ENCODE measurements around the gene MDK.

MDK gene

DNA sequence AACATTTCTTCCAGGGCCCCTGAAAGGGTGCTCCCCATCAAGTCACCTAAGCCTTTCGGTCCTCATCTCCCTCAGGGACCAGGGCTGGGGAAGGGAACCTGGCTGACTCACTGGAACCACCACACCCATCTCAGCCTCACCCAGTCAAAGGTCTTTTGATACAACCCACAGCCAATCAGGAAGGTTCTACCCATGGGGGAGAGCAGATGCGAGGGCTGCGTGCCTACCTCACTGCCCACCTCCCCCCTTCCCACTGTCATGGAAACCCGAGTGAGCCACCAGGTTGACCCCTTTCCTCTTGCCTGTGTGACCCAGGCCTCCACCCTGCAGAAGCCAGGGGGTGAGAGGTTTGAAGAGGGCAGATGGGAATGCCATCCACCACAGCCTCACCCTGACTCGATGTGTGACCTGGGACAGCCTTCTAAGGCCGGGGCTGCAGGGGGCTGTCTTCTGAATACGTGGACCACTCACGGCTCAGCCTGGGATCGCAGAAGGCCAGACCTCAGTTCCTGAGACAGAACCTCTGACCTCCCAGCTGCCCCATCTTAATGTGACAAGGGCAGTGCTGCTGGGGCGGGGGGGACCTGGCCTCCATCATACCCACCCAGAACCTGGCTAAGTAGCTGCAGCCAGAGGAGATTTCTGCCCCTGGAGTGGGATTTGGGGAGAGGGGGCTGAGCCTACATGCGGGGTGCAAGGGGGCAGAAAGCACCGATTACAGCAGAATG lies 2.7 kb downstream of the MDK start:
- DNase-seq: no peak

DNA sequence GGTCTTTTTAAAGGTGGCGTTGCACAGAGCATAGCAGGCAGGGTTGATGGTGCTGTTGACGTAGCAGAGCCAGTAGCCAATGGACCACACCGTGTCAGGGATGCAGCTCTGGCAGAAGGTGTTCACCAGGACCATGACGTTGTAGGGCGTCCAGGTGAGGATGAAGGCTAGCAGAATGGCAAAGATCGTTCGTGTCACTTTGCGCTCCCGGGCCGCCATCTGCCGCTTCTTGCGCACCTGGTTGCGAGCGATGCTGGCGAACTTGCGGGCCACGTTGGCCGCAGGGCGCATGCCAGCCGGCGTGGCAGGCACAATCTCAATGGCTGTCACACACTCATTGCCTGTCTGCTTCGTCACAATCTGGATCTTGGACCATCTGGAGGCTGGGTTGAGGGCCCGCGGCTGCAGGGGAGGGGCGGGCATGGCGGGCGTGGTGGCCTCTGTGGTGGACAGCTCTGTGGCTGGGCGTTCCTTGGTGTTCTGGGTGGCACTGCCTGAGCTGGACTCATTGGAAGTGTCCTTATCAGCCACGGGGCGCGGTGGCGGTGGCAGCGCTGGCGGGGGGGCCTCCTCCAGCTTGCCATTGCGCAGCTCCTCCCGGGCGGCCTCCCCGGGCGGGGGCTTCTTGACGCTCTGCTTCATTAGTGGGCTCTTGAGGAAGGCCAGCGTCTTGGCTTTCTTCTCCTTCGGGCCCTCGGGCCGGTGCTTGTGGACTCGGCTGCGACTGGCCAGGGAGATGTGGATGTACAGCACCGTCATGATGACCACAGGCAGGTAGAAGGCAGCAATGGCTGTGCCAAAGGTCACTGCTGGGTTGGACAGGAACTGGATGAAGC lies 3.9 kb downstream of the MDK start:
- no peak for DNase-seq

DNA sequence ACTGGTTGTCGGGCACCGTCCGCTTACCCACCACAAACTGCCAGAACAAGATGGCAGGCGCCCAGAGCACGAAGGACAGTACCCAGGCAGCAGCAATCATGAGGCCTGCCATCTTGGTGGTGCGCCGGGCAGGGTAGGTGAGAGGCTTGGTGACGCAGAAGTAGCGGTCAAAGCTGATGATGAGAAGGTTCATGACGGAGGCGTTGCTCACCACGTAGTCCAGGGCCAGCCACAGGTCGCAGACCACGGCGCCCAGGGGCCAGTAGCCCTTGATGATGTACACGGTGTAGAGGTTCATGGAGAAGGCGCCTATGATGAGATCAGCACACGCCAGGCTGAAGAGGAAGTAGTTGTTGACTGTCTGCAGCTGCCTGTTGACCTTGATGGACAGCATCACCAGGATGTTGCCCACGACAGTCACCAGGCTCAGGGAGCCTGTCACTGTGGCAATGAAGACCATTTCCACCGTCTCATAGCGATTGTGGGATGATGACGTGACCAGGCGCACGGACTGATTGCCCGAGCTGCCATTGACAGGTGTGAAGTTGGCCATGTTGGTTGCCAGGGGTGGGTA lies 4.6 kb downstream of the MDK start:
- no peak for DNase-seq

DNA sequence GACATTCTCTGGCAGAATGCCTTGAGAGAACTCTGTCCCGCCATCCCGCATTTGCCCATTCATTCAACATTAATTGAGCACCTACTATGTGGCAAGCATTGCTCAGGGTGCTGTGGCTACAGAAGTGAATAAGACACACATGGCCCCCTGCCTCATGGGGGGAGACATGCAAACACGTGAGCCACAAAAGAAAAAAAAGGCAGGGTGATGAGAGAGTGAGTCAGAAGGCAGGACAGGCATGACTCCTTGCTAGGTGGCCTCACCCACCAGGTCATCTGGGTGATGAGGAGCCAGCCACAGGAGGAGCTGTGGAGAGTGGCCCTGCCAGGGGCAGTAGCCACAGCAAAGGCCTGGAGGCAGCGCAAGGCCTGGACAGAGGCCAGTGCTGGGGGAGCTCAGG lies 5.2 kb downstream of the MDK start:
- no peak for DNase-seq

DNA sequence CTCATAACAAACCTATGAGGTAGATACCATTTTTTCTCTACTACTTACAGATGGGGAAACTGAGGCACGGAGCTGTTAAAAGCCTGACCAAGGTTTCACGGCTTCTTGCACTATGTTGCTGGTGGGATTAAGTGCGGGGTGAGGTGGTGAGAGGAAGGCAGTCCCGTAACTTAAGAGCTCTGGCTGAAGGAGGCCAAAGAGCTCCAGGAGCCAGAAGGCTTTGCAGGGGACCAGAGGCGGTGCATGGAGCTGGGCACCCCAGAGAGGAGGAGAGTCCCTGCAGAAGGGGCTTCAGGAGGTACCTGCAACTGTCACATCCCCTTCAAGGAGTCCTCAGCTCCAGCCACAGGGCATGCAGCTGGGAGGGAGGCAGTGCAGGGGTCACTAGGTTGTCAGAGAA lies 6.0 kb downstream of the MDK start:
- DNase-seq: no peak

DNA sequence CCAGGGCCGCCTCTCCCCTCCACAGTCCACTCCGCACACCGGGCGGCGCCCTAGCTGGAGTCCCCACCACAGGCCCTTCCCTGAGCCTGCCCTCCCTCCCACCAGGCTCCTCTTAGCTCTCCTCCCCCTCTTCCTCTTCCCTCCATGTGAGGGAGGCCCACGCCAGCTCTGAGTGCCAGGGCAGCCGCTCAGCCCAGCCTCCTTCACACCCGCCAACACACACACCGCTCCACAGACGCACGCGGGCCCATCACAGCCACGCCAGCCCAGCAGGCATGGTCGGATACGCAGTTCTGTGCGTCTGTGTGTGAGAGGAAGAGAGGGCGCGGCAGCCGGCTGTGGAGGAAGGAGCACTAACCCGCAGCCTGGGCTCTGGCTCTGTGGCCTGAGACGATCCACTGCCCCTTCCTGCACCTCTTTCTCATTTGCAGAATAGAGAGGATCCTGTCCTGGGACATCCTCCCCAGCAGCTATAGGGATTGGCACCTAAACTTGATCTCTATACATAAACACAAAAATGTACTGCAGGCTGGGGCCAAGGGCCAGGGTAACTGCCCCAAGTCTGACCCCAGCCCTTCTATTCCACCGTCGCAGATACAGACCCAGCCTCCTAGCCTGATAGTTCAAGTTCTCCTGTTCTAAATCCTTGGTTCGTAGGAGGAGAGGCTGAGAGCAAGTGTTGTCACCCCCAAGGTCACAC lies 6.6 kb downstream of the MDK start:
- DNase-seq: no peak

DNA sequence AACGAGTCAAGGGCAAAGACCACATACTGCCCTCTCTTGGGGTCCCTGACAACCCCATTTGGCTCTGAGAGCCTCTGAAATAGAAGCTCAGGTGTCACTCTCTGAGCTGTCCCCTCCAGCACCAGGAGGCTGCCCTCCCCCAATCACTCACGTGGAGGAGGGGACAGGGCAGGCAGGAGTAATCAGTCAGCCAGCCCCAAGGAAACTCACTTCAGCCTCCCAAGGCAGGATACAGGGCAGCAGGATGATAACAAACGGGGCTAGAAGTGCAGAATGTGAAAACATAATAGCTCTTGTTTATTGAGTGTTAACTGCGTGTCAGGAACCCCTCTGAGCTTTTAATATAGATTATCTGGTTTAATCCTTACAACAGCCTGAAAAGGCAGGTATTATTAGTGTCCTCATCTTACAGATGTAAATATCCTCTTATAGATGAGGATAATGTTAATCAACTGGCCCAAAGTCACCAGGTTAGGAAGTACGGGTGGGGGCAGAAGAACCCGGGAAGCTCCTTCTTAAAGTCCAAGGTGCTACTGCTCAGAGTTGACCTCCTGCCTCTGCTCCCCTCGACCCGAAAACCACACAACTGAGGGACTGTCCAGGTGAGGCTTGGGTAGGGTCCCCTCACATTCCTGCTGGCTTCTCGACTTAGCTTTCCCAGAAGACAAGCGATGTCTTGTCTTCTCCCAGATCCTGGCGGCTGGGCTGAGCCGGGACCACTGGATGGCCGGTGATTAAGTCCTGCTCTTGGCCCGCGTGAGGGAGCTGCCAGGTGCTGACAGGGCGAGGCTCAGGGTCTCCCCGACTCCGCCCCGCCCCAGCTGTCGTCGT lies 7.4 kb downstream of the MDK start:
- no peak for DNase-seq

DNA sequence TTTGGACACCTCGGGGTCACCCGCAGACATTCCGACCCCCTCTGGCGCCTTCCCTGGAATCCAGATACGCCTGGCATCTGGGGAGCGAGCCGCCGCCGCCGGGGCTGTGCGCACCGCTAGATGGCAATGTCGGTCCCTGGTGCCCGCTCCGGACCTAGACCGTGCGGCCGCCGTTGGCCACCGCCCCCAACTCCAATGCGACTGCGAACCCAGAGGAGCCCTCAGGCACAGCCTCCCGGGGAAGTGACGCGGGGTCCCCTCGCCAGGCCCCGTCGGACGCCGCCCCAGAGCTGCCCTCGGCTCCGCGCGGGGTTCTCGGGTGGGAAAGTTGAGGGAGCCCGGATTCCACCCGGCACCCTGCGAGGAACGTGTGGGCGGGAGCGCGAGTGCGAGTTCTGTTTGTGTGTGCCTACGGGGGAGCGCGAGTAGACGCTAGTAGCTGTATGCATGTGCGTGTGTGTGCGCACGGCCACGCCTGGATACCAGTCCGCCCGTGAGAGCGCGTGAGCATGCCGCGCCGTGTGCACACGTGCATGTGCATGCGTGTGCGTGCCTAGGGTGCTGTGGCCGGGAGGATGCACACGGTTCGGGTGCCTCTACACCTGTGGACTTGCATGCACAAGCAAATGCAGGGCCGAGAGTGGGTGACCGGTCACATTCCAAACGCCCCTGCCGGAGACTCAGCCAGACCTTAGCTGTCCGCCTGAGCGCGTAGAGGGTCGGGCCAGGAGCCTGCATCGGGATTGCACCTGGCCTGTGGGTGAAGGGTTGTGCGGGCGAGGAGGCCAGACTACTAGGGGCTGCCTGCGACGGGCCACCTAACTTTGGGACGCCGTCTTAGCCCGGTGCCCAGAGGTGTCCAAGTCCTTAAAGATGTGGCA lies 8.2 kb downstream of the MDK start:
- DNase-seq: no peak

DNA sequence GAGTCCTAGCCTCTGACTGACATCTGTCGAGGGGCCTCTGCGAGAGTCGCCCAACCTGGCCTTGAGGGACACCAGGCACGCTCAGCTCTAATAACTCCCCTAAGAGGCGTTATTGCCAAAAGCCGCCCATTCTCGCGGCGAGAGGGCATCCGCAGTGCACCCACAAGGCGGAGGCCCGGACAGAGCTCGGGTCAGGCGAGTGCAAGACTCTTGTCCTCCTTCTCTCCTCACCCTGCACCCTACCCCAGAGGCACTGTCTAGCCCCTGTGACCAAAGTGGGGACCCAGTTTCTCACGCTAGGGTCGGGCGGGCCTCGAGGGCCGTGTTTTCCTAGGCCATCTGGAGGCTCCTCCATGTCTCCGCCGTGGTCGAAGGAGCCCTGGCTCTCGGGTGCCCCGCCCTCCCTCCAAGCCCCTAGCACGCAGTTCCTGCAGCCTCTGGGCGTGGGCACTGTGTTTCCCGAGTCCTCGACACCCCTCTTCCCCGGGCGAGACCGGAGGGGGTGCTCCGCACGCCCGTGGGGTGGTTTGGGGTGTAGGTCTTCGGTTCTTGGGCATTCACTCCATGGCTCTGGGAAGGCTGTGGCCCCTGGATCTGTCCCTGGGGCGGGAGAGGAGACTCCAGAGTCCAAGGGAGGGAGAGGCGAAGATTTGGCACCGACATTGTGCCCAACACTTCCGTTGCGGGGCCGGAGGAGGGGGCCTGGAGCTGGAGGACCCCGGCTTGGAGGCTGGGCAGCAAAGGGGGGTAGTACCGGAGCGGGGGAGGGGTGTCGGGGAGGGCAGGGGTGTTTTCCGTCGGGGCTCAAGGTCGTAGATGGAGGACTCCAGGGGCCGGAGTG lies 9.1 kb downstream of the MDK start:
- no peak for DNase-seq

DNA sequence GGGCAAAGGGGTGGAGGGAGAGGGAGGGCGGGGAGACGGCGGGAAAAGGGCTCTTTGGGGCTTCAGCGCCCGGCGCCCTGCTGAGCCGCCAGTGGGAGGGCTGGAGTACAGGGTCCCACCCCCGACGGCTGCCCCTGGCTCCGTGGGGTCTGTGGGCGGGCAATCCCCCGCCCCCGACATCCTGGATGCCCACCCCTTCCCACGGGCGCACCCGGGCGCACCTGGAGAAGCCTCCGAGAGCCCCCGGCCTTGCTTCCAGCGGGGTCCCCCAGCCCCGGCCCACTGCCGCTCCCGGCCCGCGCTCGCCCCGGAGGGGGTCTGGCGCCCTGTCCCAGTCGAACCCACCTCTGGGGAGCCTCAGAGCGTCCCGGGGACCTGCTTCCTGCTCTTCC lies 9.7 kb downstream of the MDK start:
- no peak for DNase-seq

DNA sequence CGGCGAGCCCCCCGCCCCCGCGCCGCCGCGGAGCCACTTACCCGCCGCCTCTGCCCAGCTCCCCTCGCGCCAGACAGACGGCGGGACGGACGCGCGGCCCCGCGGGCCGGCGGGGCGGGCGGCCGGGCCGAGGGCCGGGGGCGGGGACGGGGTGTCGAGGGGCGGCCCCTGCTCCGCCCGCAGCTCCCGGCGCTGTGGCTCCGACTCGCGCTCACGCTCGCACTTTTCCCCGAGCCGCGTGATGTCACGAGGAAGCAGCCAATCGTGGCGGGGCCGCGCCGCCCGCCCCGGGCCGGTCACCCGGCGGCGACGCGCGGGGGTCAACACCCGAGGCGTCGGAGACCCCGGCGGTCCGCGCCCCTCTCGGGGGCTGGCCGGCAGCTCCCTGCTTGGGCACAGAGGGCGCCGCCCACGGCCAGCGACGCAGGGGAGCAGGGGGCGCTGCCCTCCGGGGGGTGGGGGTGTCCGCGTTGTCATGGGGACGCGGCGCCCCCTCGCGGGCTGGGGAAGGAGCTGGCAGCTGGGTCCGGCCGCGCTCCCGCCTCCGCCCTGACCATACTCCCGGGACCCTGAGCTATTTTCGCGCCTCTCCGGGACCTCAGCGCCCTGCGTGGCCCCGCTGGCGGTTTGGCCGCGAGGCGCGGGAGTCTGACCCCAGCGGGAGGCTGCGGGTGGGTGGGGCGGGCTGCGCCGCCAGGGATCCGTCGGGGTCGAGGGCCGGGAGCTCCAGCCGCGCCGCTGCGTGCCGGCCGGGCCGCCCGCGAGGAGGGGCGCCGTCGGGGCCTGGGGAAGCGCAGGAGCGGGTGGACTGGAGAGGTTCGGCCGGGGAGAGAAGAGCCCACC lies 10.3 kb downstream of the MDK start, which contains the start of gene CHRM4:
Gene CHRM4 (minus strand): TSS at position 199 of the 843 bp plus-strand sequence. CDS start 5,219 bp downstream, outside the sequence.
- DNase-seq: no peak

DNA sequence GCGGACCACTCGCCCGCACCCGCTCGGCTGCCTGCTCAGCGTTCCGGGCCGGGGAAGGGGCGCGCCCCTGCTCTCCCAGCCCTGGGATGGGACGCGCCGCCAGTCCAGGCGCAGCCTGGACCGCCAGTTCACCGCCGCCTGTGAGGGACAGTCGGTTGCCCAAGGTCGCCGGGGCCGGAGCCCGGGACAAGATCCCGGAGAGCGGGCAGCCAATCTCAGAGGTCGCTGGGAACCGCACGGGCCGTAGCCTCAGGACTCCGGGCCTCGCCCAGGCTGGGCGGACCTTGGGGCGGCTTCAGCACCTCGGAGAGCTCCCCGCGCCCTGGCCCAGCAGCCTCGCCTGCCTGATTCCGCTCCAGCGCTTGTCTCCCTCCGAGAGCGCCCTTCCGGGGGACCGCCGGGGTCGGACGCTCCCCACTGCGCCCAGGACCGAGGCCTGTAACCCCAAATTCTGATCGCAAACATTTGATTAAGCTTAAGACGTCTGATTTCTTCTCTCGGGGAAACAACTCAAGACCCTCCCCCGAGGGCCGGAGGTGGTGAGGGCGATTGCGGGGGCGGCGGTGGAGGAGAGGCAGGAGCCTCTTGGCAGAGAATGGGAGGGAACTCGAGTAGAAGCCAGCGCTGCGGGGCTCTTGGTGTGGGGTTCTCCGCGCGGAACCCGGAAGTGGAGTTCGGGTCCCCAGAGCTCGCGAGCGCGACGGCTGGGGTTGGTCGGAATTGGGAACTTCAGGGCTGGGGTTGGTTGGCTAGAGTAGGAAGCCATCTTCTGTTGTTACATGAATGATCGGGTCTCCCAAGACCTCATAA lies 11.2 kb downstream of the MDK start:
- DNase-seq: no peak

DNA sequence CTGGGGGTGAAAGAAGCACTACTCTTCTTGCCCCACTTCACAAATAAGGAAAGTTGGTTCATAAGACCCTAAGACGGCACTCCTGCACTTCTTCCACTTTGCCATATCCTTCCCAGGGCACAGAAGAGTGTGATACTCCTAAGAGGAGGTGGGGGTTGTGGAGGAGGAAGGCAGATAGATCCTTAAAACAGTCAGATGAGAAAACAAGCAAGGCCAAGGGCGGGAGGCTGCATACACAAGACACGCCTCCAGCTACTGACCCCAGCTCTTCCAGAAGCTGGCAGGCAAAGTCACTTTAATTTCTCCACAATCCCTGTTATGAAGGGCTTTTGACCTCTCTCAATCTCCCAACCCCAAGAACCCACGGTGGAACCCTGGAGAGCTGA lies 11.8 kb downstream of the MDK start:
- no peak for DNase-seq

DNA sequence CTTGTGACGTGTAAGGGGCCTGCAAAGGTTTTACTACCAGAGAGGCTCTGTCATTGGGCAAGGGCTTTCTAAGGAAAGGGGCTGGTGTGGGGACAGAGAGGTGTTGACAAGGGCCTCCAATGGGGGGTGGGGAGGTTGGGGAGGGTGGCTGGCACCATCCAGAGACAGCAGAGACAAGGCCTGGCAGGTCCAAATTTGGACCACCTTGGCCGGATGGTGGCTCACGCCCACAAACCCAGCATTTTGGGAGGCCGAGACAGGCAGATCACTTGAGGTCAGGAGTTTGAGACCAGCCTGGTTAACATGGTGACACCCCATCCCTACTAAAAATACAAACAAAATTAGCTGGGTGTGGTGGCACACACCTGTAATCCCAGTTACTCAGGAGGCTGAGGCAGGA lies 12.3 kb downstream of the MDK start:
- DNase-seq: no peak

DNA sequence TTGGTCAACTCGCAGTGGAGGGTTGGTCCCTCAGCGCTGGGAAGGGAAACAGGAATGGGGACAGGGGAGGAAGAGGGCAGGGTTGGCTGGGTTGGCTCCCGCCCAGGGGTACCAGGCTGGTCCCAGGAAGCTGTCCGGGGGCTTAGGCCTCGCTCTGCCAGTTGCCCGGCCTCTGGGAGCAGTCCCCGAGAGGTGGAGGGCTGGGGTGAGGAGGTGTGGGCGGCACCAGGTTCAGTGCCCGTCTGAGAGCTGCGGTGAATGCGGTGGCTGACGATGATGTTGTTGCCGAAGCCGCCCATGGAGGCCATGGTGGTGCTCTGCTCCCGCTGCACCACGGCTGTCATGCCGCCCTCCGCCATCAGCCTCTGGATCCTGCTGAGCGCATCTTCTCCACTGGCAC lies 16.1 kb downstream of the MDK start:
- DNase-seq: no peak

DNA sequence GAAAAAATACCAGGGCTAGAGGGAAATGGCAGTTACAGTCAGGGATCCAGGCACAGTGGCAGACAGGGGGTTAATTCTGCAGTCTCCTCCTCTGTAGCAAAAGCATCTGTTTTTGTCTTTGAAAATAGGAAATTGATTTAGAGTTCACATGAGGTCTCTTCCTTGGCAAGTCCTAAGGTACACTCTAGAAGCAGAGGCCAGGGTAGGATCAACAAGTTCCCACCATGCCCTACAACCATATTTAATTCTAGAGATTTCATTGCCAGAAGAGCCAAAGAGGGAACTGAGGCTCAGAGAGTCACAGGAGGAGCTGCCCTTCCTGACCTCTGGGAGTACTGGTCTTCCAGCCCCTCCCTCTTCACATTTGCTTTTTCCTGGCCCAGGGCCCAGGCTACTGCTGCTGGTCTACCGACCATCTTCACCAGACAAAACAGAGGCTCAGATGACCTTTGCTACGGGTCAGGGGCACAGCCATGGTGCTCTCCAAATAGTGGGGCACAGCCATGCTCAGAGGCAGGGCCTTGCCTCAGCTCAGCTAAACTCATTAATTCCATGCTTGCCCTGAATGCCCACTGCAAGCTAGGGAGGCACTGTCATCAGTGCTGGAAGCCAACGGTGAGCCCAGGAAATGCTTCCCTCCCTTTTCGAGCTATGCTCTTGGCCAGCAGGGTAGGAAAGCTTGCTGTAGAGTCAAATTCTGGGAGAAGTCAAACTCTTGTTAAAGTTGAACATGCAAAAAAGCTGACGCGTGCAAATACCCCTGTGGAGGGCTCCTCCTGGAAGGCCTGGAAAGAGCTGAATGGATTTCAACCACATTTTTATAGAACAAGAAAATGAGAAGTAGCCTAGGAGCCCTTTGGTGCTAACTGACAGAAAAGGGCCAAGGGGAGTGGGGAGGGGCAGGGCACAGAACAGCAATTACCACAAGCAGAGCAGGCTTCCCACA lies 21.8 kb downstream of the MDK start:
- no peak for DNase-seq

DNA sequence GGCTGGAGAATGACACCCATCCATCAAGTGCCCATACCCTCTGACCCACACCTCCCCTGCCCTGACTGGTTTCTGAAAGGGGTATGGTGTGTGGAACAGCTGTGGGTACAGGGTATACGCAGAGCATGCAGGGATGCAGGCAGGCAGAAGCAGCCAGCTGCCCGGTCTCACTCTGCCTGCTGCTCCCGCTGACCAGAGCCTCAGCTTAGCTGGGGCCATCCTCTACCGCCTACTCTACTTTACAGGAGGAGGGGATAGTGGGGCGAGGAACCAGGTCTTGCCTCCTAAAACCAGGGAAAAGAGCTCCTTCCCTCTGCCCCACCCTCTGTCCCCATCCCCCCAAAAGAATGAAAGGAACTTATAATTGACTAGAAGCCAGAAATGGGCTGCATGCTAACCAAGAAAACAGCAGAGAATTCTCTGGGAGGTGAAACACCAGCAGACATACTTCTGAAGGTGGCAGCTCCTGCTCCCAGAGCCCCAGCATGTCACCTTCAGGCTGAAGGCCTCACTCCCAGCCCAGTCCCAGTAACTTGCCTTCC lies 23.1 kb downstream of the MDK start:
- DNase-seq: no peak
